Activated CD4-positive, alpha-beta T cell treated with anti-CD3 and anti-CD28 coated beads, Interleukin-2, amount 50 U/mL, for 1 hour (primary cell): ENCODE results near the gene COL5A2.

ENCODE experiments used
- DNase-seq: peaks from one replicate; pipeline ENCODE4 v3.0.0-alpha.2; 2020

The COL5A2 gene

GRCh38 chr2:189047171-189047888, 132.2 kb downstream of the COL5A2 start:
- DNase-seq = no peak

- DNase-seq = no peak
Observed at GRCh38 chr2:189046320-189046719, 133.2 kb downstream of the COL5A2 start.

GRCh38 chr2:189045836-189046235, 133.7 kb downstream of the COL5A2 start:
- no peak for DNase-seq

GRCh38 chr2:189037518-189037917, 142.0 kb downstream of the COL5A2 start:
- DNase-seq = no peak

- DNase-seq = no peak
Observed at GRCh38 chr2:189024901-189025618, 154.5 kb downstream of the COL5A2 start.

- DNase-seq = no peak
Observed at GRCh38 chr2:189022492-189022891, 157.1 kb downstream of the COL5A2 start.

GRCh38 chr2:189022053-189022481, 157.5 kb downstream of the COL5A2 start:
- DNase-seq = no peak

GRCh38 chr2:189020179-189020578, 159.4 kb downstream of the COL5A2 start:
- no peak for DNase-seq

- DNase-seq = no peak
Observed at GRCh38 chr2:189018631-189019030, 160.9 kb downstream of the COL5A2 start.

- DNase-seq = no peak
Observed at GRCh38 chr2:189016311-189016861, 163.2 kb downstream of the COL5A2 start.

- no peak for DNase-seq
Observed at GRCh38 chr2:189015359-189015758, 164.2 kb downstream of the COL5A2 start.

GRCh38 chr2:189014449-189015138, 165.0 kb downstream of the COL5A2 start:
- DNase-seq = no peak

GRCh38 chr2:189013671-189014448, 165.7 kb downstream of the COL5A2 start:
- no peak for DNase-seq

- DNase-seq = no peak
Observed at GRCh38 chr2:189013031-189013430, 166.5 kb downstream of the COL5A2 start.

GRCh38 chr2:189012351-189012750, 167.2 kb downstream of the COL5A2 start:
- DNase-seq = no peak

GRCh38 chr2:189010536-189010935, 169.0 kb downstream of the COL5A2 start:
- no peak for DNase-seq

GRCh38 chr2:189008555-189009262, 170.9 kb downstream of the COL5A2 start:
- DNase-seq = no peak

GRCh38 chr2:189002079-189002478, 177.5 kb downstream of the COL5A2 start:
- no peak for DNase-seq

GRCh38 chr2:189000221-189000620, 179.3 kb downstream of the COL5A2 start:
- DNase-seq = no peak

GRCh38 chr2:188997263-188997662, 182.3 kb downstream of the COL5A2 start:
- no peak for DNase-seq

- no peak for DNase-seq
Observed at GRCh38 chr2:188993247-188993646, 186.3 kb downstream of the COL5A2 start.

- DNase-seq = no peak
Observed at GRCh38 chr2:188986839-188987238, 192.7 kb downstream of the COL5A2 start.
